Activated naive CD4-positive, alpha-beta T cell treated with anti-CD3 and anti-CD28 coated beads for 36 hours (primary cell): ENCODE measurements around the gene AKT1S1. TPM values are rescaled to one million over a fixed set of nuclear protein-coding genes. Genes with fewer than 3 reads are reported as not detected.
A peak's percentile ranks its signal among the peaks of the same experiment; 100 is the strongest.

ENCODE experiments used
- CTCF ChIA-PET: fragments of 350-600 bp; sonication (Branson Sonifier 250); formaldehyde crosslinking; loops from one replicate; lab custom pipeline; 2021; ENCODE audit warnings: antibody characterized with exemption; lab: Charles Lee
- DNase-seq: peaks from one replicate; pipeline ENCODE4 v3.0.0-alpha.2; 2020
- H3K27ac Mint-ChIP-seq: one replicate; pipeline ENCODE4 v1.8.0; 2021; ENCODE audit warnings: mild to moderate bottlenecking, mixed read lengths
- H3K27me3 Mint-ChIP-seq: one replicate; pipeline ENCODE4 v1.8.0; 2021; ENCODE audit warnings: low read depth, mixed read lengths
- H3K36me3 Mint-ChIP-seq: one replicate; pipeline ENCODE4 v1.8.0; 2021; ENCODE audit warnings: low read depth, mixed read lengths
- H3K4me1 Mint-ChIP-seq: one replicate; pipeline ENCODE4 v1.8.0; 2021; ENCODE audit warnings: low read depth, mixed read lengths
- H3K4me3 Mint-ChIP-seq: one replicate; pipeline ENCODE4 v1.8.0; 2021; ENCODE audit warnings: mild to moderate bottlenecking, moderate library complexity, mixed read lengths
- H3K9me3 Mint-ChIP-seq: one replicate; pipeline ENCODE4 v1.8.0; 2021; ENCODE audit warnings: mixed read lengths
- intact Hi-C: fragments of 100-400 bp; cut with micrococcal nuclease; formaldehyde crosslinking; loops from one replicate; pipeline ENCODE4 v1.15.1; 2023
- total RNA-seq, 2 experiments: library from RNA; stranded (reverse); gene quantifications; one replicate each; pipeline ENCODE4 v1.2.3, GENCODE V29; 2021

Gene AKT1S1
- total RNA-seq, 2 experiments from 2014 or later, result 13.3 to 14.2 TPM

DNA sequence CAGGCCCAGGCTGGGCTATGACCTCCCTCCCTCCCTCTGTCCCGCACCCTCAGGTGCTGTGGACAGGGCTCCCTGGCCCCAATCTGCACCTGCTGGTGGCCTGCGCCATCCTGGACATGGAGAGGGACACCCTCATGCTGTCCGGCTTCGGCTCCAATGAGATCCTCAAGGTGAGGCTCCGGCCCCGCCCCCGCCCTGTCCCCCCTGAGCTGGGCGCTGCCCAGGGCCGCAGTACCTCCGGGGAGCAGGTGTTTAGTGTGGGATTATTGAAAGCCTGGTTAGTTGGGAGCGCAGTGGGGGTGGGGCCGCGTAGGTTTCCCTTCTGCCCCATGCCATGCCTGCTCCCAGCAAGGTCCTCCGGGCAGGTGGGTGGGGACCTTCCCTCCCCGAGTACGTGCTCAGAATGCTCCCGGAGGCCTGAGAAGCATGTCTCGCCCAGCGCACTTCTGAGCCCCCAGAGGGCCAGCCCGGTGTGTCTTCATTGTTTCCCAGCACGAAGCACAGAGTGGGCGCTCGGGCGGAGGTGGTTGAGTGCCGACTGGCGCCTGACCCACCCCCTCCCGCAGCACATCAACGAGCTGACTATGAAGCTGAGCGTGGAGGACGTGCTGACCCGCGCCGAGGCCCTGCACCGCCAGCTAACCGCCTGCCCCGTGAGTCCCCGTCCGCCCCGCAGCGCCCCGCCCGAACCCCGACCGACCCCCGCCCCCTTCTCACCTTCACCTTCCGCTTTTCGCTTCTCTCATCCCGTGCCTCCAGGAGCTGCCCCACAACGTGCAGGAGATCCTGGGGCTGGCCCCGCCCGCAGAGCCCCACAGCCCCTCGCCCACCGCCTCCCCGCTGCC, 10.7 kb upstream of the AKT1S1 start:
- intact Hi-C loops, result no loop called here
- H3K4me1 Mint-ChIP-seq, result peaks cover 8% of the 10 kb centered on the region
- H3K36me3 Mint-ChIP-seq, result peaks cover 20% of the 10 kb centered on the region
- H3K27me3 Mint-ChIP-seq, result no peaks in the 10 kb centered on the region
- H3K9me3 Mint-ChIP-seq, result no peaks in the 10 kb centered on the region
- CTCF ChIA-PET, result no interaction called here
- H3K4me3 Mint-ChIP-seq, result no peak overlapping the region
- no peak for DNase-seq
- H3K27ac Mint-ChIP-seq, result no peak overlapping the region

DNA sequence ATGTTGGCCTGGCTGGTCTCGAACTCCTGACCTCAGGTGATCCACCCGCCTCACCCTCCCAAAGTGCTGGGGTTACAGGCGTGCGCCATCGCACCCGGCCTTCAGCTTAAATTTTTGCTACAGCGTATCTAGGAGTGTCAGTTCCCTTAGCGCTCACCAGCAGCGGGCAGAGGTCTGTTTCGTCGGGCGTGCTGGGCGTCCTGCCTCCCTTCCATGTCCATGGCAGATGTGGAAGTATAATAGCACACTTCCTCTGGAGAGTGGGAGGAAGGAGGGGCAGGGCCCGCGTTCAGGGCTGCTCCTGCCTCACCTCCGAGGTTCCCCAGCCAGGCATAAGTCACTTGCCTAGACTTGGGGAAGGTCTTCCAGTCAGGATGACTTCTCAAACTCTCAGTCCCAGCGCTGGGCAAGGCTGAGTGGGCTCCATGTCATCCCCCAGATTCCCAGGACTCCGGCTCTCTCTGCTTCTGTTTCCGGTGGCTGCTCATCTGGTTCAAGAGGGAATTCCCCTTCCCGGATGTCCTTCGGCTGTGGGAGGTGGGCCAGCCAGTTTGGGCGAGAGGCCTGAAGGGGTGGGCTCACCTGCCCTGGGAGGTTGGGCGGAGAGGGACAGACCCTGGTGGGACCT, 10.0 kb upstream of the AKT1S1 start:
- Mint-ChIP-seq H3K4me1 (peaks cover 8% of the 10 kb centered on the region), H3K9me3 (no peaks in the 10 kb centered on the region), H3K27me3 (no peaks in the 10 kb centered on the region), H3K36me3 (peaks cover 22% of the 10 kb centered on the region), H3K4me3 (no peak overlapping the region), H3K27ac (no peak overlapping the region)
- intact Hi-C loops, result no loop called here
- CTCF ChIA-PET, result no interaction called here
- no peak for DNase-seq

DNA sequence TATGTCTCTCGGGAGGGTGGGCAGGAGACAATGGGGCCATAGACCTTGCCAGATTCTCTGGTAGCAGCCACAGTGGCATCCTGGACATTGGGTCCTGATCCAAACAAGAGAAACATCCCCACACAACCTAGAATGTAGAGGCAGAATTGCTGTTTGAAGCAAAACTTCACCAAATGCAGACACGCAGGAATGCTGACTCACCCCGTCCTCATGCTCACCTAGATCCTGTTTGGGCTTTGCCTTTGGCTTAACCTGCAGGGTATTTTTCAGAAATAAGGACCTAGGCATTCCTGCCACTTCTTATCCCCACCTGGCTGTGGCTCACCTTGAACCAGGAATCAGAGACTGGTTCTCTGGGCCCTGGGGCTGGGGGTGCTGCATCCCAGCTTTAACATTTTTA, 7.6 kb upstream of the AKT1S1 start:
- H3K9me3 Mint-ChIP-seq, result no peaks in the 10 kb centered on the region
- CTCF ChIA-PET, result no interaction called here
- peaks cover 28% of the 10 kb centered on the region for H3K36me3 Mint-ChIP-seq
- peak overlapping the region; percentile 46 for H3K27ac Mint-ChIP-seq
- no peak overlapping the region for H3K4me3 Mint-ChIP-seq
- no peaks in the 10 kb centered on the region for H3K27me3 Mint-ChIP-seq
- DNase-seq, result no peak
- intact Hi-C loops, result no loop called here
- peaks cover 7% of the 10 kb centered on the region for H3K4me1 Mint-ChIP-seq

DNA sequence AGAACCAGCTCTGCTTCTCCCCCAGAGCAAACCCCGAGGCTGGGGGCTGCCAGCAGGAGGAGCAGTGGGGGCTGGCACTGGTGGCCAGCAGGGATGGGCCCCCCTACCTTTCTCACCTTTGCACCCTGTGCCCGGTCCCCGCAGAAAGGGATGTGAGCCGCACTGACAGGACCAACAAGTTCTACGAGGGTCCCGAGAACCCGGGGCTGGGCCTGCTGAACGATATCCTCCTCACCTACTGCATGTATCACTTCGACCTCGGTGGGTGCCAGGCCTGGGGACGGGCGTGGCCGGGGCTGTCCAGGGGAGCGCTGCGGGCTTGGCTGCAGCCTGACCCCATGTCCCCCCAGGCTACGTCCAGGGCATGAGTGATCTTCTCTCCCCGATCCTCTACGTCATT, 7.0 kb upstream of the AKT1S1 start:
- no peaks in the 10 kb centered on the region for H3K9me3 Mint-ChIP-seq
- no peak for DNase-seq
- intact Hi-C loops, result no loop called here
- peaks cover 7% of the 10 kb centered on the region for H3K4me1 Mint-ChIP-seq
- peaks cover 26% of the 10 kb centered on the region for H3K36me3 Mint-ChIP-seq
- H3K27ac Mint-ChIP-seq, result no peak overlapping the region
- H3K4me3 Mint-ChIP-seq, result no peak overlapping the region
- no peaks in the 10 kb centered on the region for H3K27me3 Mint-ChIP-seq
- CTCF ChIA-PET, result interaction anchor here (0.6 kb wide), 1 partner anchor 135 kb away, joined by 4 read pairs; no protein-coding TSS in a partner anchor

DNA sequence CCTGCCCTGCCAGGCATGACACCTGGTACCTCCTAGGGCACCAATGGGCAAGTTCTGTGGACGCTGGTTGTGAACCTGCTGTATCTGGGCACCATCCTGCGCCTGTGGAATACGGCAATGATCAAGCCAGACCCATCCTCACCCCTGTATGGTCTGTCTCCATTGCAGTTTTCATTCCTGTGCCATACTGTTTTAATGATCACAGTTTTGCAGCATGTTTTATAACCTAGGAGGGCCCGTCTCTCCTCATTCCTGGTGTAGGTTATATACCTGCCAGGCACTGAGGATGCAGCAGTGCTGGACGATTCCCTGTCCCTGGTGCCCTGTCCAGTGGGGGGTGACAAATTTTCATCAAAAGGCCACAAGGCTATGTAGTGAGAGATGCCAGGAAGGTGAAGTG, 5.9 kb upstream of the AKT1S1 start:
- H3K27ac Mint-ChIP-seq, result no peak overlapping the region
- peaks cover 16% of the 10 kb centered on the region for H3K4me1 Mint-ChIP-seq
- no peaks in the 10 kb centered on the region for H3K9me3 Mint-ChIP-seq
- H3K4me3 Mint-ChIP-seq, result no peak overlapping the region
- H3K27me3 Mint-ChIP-seq, result no peaks in the 10 kb centered on the region
- intact Hi-C loops, result no loop called here
- CTCF ChIA-PET, result no interaction called here
- no peak for DNase-seq
- peaks cover 31% of the 10 kb centered on the region for H3K36me3 Mint-ChIP-seq

DNA sequence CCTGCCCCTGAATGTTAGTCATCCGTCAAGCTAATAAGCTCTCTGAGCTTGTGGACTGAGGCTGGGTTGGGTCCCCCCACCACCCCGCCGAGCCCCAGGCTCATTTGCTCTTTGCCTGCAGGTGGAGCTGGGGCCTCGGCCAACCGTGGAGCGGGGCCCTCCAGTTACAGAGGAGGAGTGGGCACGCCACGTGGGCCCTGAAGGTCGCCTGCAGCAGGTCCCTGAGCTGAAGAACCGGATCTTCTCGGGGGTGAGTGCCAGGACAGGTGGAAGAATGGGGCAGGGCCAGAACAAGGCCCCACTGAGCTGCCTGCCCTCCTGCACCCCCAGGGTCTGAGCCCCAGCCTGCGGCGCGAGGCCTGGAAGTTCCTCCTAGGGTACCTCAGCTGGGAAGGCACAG, 5.5 kb upstream of the AKT1S1 start:
- Mint-ChIP-seq H3K27me3 (no peaks in the 10 kb centered on the region), H3K36me3 (peaks cover 33% of the 10 kb centered on the region), H3K9me3 (no peaks in the 10 kb centered on the region), H3K4me3 (no peak overlapping the region), H3K4me1 (peaks cover 18% of the 10 kb centered on the region), H3K27ac (no peak overlapping the region)
- CTCF ChIA-PET, result no interaction called here
- intact Hi-C loops, result no loop called here
- no peak for DNase-seq

DNA sequence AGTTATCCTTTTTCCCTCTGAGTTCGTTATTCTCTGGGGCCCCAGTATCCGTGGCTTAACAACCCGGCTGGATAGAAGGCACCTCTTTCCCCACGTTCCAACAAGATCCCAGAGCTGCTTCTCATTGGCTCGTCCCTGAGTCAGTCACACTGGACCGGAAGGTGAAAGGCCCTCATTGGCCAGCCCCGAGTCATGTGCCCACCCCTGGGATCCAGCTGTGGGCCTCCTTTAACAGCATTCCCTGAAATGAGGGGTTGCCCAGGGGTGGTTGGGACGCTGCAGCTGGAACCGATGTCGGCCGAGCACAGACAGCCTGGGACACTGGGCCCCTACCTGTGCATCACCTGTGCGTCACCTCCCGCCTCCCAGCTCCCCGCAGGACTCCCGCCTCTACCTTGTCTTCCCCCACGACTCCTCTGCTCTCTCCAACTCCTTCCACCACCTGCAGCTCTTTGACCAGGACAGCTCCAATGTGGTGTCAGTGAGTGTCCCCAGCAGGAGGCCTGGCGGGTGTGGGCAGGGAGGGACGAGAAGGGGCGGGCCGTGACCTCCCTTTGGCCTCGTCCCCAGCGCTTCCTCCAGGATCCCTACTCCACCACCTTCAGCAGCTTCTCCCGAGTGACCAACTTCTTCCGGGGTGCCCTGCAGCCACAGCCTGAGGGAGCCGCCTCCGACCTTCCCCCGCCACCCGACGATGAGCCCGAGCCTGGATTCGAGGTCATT, 4.7 kb upstream of the AKT1S1 start:
- H3K27me3 Mint-ChIP-seq, result no peaks in the 10 kb centered on the region
- CTCF ChIA-PET, result interaction anchor here (0.7 kb wide), 2 partner anchors 8 to 38 kb away, joined by 3 read pairs; no protein-coding TSS in a partner anchor
- H3K36me3 Mint-ChIP-seq, result peaks cover 33% of the 10 kb centered on the region
- H3K4me1 Mint-ChIP-seq, result peaks cover 18% of the 10 kb centered on the region
- DNase-seq, result no peak
- intact Hi-C loops, result no loop called here
- H3K9me3 Mint-ChIP-seq, result no peaks in the 10 kb centered on the region
- no peak overlapping the region for H3K27ac Mint-ChIP-seq
- H3K4me3 Mint-ChIP-seq, result no peak overlapping the region

DNA sequence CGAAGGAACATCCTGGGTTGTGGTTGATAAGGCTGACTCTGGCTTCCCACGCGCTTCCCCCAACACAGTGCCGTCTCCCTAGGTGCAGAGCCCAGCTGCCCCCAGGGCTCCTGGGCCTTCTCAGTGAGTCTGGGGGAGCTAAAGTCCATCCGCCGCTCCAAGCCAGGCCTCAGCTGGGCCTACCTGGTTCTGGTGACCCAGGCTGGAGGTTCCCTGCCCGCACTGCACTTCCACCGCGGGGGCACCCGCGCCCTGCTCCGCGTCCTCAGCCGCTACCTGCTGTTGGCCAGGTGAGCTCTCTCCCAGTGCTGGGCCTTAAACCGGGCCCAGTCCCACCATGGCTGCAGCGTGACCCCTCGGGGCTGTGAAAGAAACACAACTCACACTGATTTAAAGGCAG, 4.0 kb upstream of the AKT1S1 start:
- Mint-ChIP-seq H3K27ac (no peak overlapping the region), H3K9me3 (no peaks in the 10 kb centered on the region), H3K27me3 (no peaks in the 10 kb centered on the region), H3K4me3 (no peak overlapping the region), H3K36me3 (peaks cover 31% of the 10 kb centered on the region), H3K4me1 (peaks cover 17% of the 10 kb centered on the region)
- intact Hi-C loops, result no loop called here
- DNase-seq, result no peak
- CTCF ChIA-PET, result interaction anchor here (2.7 kb wide), 1 partner anchor 9 kb away, joined by 7 read pairs; no protein-coding TSS in a partner anchor

DNA sequence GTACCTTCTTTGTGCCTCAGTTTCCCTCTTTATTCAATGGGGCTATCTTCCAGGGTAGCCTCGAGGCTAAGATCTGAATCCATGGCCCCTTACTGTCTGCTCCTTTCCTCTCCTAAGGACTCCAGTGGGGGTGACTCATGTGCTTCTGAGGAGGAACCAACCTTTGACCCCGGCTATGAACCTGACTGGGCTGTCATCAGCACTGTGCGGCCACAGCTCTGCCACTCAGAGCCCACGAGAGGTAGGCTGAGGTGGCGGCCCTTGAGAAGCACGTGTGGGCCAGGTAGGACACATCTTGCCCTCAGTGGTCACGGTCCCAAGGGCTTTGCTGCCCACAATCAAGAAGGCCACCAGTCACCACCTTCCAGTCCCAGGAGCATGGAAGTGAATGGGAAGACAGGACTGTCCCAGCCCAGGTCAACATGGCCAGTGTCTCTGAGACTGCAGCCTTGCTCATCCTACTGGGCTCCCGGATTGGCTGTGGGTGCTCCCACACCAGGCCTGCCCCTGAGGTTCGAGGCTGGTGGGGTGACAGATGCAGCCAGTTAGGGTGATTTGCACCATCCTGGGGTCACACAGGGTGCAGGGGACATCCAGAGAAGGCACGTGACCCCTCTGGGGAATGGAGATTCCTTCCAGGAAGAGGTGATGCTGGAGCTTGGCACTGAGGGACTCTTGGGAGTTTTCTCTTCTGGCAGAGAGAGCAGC, 3.2 kb upstream of the AKT1S1 start:
- no peaks in the 10 kb centered on the region for H3K27me3 Mint-ChIP-seq
- no peaks in the 10 kb centered on the region for H3K9me3 Mint-ChIP-seq
- H3K4me3 Mint-ChIP-seq, result no peak overlapping the region
- peaks cover 31% of the 10 kb centered on the region for H3K36me3 Mint-ChIP-seq
- H3K4me1 Mint-ChIP-seq, result peaks cover 19% of the 10 kb centered on the region
- intact Hi-C loops, result no loop called here
- no peak for DNase-seq
- no peak overlapping the region for H3K27ac Mint-ChIP-seq
- CTCF ChIA-PET, result interaction anchor here (2.7 kb wide), 1 partner anchor 10 kb away, joined by 7 read pairs; no protein-coding TSS in a partner anchor

DNA sequence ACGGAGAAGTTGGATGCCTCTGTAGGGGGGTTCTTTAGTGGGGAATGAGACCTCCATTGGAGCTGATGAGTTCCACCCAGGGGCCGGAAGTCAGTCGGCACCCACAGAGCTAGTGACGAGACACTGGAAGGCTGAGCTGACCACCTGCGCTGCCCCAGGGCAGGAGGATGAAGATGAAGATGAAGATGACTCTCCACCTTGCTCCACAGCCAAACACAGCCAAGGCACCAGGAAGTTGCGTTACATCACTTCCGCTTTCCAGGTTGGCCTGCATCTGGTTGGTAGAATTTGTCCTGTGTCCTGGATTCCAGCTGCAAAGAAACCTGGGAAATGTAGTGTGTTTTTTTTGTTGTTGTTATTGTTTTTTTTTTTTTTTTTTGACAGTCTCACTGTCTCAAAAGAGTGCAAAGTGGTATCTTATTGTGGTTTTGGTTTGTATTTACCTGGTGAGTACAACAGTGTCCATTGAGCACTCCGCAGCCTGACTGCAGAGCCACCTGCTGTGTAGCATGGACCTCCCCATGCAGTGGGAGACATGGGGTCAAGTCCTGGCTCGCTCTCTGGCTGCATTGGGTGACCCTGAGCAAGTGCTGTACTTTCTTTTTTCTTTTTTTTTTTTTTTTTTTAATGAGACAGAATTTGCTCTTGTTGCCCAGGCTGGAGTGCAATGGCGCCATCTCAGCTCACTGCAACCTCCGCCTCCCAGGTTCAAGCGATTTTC, 2.2 kb upstream of the AKT1S1 start:
- peaks cover 23% of the 10 kb centered on the region for H3K36me3 Mint-ChIP-seq
- H3K4me3 Mint-ChIP-seq, result no peak overlapping the region
- peaks cover 25% of the 10 kb centered on the region for H3K4me1 Mint-ChIP-seq
- CTCF ChIA-PET, result interaction anchor here (2.7 kb wide), 1 partner anchor 11 kb away, joined by 7 read pairs; no protein-coding TSS in a partner anchor
- H3K9me3 Mint-ChIP-seq, result no peaks in the 10 kb centered on the region
- DNase-seq, result no peak
- intact Hi-C loops, result loop anchor here (10.0 kb wide), 1 partner anchor 545 kb away; the partner anchor contains the start of gene CD37
- H3K27ac Mint-ChIP-seq, result no peak overlapping the region
- no peaks in the 10 kb centered on the region for H3K27me3 Mint-ChIP-seq

DNA sequence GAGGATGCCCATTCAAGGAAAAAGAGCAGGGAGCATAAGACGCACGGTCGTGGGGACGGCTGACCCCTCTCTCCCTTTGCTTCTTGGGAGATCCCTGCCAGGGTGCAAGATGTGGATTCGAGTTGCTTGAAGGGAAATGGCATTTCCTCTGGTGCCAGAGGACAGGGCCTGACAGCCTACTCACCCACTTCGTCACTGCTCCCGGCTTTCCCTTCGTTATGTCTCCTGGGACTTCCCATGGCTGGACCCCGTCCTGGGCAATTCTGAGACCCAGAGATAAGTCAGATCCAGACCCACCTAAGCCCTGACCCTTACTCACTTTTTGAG, 1.6 kb upstream of the AKT1S1 start:
- Mint-ChIP-seq H3K27me3 (no peaks in the 10 kb centered on the region), H3K4me1 (peaks cover 28% of the 10 kb centered on the region), H3K9me3 (no peaks in the 10 kb centered on the region), H3K36me3 (peaks cover 21% of the 10 kb centered on the region), H3K27ac (no peak overlapping the region), H3K4me3 (no peak overlapping the region)
- DNase-seq, result no peak
- intact Hi-C loops, result loop anchor here (10.0 kb wide), 1 partner anchor 544 kb away; the partner anchor contains the start of gene CD37
- CTCF ChIA-PET, result interaction anchor here (2.7 kb wide), 1 partner anchor 12 kb away, joined by 7 read pairs; no protein-coding TSS in a partner anchor
